ENCODE data around the gene PRODH2.
"Not testable (repeated sequence)": the region's sequence is repeated elsewhere in the genome, so short reads cannot be mapped to it uniquely, and the experiment has no call there.

PRODH2 gene

DNA sequence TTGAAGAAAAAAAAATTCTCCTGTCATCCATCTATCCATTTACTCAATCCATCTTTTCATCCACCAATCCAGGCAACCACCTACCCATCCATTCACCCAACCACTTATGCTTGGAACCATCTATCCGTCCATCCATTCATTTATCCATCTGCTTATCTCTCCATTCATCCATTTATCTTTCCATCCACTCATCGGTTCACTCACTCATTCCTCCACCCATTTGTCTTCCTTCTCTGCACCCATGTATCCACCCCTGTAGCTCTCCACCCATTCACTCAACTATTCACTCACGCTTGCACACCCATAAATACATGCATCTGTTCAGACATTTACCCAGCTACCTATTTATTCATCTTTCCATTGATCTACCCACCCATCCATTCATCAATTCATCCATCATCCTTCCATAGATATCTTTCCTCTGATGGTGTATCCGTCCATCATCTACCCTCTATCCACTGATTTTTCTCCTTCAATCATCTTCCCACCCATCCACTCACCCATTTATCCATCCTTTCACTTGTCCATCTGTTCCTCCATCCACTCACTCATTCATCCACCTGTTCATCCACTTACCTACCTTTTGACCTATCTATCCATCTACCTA lies 30.1 kb upstream of the PRODH2 start:
- no peak for DNase-seq

DNA sequence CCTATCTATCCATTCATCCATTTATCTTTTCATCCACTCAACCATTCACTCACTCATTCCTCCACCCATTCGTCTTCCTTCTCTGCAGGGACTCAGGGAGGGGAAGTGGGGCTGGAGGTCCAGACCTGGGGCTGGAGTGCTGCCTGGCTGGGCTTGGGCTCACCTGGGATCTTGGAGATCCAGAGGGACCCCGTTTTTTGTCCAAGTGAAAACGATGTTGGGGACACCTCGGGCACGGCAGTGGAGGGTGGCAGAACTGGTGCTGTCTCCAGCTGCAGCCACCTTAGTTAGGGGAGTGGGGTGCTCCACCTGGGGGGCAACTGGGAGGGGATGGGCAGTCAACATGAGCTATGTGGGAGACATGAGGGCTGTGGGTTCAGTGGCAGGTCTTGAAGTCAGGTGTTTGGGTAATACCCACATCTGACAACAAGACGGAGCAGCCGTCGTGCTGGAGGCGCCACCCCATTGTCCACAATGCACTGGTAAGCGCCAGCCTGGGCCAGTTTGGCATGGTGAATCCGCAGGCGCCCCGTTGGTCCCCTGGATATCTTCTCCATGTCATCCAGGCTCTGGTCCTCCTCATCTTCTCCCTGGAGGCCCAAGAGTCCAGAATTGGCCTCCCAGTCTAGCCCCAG lies 29.4 kb upstream of the PRODH2 start:
- DNase-seq = no peak

DNA sequence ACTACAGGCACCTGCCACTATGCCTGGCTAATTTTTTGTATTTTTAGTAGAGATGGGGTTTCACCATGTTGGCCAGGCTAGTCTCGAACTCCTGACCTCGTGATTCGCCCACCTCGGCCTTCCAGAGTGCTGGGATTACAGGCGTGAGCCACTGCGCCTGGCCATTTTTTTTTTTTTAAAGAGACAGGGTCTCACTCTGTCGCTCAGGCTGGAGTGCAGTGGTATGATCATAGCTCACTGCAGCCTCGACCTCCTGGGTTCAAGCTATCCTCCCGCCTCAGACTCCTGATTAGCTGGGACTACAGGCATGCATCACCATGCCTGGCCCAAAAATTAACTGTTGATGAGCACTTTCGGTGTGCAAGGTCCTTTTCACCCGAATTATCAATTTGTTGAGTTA lies 23.5 kb upstream of the PRODH2 start:
- DNase-seq = not testable (repeated sequence)

DNA sequence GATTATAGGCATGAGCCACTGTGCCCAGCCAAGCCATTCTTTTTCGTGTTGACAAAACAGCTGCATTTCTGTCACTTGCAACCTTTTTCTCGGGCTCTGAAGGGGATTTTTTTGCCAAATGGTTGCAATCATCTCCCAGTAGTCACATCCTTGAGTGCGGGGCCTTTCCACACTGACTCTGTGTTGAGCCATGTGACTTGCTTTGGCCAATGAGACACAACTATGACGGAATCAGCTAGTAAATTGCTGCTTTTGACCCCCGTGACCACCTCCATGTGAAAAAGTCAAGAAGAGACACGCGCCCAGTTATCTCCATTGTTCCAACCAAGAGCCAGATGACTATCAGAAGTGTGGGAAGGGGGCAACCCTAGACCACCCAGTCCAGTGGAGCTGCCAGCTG lies 21.3 kb upstream of the PRODH2 start:
- DNase-seq = no peak

DNA sequence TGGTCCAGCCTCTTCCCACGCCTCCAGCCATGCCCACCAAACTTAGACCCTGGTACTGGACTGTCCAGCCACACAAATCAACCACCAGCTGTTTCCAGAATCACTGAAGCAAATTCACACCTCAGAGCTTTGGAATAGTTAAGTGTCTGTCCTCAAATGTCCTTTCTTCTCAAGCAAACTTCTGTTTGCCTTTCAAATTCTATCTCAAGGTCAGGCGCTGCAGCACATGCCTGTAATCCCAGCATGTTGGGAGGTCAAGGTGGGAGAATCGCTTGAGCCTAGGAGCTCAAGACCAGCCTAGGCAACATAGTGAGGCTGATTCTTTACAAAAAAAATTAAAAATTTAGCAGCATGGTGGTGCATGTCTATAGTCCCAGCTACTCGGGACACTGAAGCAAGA lies 19.4 kb upstream of the PRODH2 start:
- no peak for DNase-seq

DNA sequence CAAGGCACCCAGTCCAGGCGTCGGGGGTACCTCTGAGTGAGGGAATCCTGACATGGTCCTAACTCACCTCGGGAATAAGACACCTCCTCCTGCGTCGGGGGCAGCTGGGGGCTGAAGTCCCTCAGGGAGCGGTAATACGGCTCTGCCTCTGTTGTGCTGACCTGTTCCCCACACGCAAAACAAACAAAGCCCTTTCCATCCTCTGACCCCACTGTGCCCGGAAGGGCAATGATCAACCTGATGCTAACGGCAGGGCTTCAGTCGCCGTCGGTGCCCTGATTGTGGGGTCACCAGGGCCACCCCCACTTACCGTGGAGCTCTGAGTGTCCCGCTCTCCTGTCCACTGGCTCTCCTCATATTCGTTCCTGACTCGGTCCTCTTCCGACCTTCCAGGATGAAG lies 18.3 kb upstream of the PRODH2 start:
- no peak for DNase-seq

DNA sequence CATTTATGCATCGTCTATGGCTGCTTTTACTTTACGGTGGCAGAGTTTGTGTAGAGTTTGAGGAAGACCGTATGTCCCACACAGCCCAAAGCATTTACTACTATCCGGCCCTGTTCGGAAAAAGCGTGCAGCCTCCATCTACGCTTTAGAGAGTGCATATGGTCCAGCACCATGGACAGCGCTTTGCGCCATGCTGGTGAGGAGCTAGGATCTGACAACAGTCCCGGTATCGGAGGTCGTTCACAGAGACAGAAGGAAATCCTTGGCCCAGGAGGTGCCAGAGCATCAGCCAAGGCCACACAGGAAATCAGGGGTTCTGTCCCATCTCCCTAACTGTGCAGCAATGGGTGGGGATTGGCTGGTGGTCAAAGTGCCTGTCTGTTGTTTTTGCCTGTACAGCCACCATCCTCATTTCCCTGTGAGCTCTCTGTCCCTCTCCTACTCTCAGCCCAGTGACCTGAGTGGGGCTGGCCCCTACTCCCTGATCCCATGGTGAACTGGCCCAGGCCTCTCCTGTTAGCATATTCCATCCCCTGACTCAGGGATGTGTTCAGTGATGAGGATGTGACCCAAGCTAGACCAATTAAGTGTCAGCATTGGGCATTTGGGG lies 16.2 kb upstream of the PRODH2 start:
- DNase-seq = no peak

DNA sequence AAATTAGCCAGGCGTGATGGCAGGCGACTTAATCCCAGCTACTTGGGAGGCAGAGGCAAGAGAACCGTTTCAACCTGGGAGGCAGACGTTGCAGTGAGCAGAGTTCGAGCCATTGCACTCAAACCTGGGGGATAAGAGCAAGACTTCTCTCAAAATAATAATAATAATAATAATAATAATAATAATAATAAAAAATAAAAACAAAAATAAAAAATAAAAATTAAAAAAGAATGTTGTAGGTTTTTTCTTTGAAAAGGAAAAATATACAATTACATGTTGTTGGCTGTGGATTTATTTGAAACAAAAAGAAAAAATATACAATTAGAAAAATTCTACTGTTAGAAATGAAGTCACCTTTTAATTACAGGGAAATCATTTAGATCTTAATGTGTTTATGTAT lies 11.5 kb upstream of the PRODH2 start:
- DNase-seq = no peak

DNA sequence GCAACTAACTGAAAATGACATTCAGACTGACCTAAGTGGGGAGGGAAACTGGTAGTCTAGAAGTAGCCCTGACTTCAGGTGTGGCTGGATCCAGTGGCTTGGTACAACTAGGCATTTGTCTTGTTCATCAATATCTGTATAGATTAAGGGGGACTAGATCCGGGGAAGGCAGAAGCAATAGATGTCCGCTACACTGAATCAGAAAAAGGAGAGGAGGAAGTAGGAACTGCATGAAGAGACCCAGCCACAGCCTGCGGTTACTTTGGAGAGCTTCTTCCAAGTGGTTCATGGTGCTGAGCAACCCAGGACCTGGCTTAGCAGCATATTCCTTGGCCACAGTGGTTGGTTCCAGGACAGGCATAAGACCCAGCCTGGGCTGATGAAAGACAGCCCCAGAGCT lies 9.9 kb upstream of the PRODH2 start:
- DNase-seq = no peak

DNA sequence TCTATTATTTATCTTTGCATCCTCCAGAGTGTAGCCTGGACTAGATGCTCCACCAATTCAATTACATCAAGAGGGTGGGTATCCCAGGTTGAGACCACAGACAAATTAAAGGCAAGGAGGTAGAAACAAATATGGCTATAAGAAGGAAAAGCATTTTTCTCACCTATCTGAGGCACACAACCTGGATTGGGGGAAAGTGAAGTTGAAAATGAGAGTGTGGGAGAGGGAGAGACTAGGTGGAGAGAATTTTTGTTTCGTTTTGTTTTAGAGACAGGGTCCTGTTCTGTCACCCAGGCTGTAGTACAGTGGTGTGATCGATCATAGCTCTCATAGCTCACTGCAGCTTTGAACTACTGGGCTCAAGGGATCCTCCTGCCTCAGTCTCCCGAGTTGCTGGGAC lies 5.8 kb upstream of the PRODH2 start:
- no peak for DNase-seq

DNA sequence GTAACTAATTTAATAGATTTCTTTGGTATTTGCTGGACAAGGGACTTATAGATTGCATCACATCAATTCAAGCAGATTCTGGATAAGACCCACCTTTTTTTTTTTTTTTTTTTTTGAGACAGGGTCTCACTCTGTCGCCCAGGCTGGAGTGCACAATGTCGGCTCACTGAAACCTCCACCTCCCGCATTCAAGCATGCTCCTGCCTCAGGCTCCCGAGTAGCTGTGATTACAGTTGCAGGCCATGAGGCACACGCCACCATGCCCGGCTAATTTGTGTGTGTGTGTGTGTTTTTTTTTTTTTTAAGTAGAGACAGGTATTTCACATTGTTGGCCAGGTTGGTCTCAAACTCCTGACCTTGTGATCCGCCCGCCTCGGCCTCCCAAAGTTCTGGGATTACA lies 4.2 kb upstream of the PRODH2 start:
- DNase-seq = no peak

DNA sequence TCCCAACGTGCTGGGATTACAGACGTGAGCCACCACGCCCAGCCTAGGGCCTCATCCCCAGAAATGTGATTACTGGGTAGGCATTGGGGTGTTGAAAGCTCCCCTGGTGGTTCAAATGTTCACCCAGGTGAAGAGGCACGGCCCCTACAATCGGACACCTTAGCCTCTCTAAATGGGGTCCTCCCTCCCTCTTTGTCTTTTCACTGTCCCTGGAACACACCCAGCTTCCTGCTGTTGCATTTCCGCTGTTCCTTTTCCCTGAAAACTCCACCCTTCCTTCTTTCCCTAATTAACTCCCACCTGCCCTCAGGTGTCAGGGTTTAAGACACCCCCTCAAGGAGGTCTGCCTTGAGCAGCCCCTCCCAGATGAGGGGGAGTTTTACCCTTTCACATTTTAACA lies 3.6 kb upstream of the PRODH2 start:
- no peak for DNase-seq

DNA sequence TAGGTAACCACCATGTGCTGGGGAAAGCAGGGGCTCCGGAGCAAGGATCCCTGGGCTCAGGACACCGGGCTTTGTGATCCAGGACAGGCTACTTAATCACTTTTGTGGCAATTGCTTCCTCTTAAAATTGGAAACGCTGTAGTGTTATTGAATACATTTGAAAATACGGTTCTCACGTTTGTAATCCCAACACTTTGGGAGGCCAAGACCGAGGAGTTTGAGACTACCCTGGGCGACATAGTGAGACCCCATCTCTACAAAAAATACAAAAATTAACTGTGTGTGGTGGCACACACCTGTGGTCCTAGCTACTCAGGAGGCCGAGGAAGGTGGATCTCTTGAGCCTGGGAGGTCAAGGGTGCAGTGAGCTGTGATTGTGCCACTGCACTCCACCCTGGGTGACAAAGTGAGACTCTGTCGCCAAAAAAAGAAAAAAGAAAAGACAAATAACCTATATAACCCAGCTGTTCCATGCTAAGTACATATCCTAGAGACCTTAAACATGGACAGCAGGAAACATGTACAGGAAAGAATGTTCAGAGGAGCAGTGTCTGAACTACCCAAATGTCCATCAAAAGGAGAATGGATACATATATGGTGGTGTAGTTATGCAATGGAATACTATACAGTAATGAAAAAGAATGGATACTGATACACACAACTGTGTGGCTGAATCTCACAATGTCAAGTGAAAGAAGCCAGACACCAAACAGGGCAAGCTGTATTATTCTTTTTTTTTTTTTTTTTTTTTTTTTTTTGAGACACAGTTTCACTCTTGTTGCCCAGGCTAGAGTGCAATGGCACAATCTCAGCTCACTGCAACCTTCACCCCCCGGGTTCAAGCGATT lies 622 bp upstream of the PRODH2 start:
- no peak for DNase-seq

DNA sequence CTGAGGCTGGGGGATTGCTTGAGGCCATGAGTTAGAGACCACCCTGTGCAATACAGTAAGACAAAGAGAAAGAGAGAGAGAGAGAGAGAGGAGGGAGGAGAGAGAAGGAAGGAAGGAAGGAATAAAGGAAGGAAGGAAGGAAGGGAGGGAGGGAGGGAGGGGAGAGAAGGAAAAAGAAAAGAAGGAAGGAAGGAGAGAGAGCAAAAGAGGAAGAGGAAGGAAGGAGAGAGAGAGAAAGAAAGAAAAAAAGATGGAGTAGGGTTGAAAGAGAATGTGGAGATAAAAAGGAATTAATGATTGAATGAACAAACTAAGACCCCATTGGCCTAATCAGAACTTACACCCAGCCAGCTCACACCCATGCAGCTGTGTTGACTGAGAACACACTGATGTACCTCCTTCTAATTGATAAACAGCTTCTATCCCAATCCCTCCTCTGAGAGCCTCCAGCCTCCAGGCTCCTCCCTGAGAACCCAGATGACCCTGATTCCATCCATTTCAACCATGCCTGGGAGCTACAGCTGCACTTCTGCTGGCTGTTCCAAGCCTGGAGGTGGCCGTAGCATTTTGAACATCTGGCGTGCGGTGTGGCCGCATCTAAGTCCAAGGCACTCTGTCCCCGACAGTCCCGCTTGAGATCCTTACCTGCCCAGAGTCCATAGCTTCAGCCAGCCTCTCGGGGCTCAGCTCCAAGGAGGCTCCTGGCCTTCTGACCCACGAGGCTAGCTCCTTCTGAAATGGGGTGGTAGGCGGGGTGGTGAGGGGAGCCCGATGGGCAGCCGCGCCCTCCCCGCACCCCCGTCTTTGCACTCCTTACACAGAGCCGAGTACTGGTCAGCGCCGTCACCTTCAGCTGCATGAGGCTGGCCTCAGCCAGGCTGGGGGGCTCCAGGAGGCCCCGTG lies 1.1 kb downstream of the PRODH2 start:
- no peak for DNase-seq

DNA sequence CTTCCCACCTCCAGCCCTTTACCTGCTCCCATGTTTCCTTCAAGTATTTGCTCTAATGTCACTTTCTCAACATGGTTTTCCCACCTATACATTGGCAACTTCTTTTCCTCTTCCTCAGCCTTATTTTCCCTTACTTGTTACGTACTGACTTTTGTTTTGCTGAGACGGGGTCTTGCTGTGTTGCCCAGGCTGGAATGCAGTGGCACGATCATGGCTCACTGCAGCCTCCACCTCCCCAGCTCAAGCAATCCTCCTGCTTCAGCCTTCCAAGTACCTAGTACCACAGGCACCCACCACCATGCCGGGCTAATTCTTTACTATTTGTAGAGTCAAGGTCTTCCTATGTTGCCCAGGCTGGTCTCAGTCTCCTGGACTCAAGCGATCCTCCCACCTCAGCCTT lies 5.0 kb downstream of the PRODH2 start:
- no peak for DNase-seq

DNA sequence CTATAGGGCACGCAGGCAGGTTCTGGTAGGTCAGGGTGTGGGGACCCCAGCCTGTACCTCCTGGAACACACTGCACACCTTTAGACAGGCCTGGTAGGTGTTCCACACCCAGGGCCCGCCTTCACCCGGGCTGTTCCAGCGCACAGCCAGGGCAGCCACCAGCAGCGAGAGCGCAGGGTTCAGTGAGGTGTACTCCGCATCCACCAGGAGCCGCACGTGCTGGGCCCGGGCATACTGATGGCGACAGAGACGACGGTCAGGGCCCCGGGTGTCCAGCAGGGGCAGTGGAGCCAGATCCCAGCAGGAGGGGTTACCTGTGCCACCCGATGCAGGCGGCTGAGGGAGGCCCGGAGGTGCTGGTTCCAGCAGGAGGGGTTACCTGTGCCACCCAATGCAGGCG lies 6.0 kb downstream of the PRODH2 start:
- no peak for DNase-seq

DNA sequence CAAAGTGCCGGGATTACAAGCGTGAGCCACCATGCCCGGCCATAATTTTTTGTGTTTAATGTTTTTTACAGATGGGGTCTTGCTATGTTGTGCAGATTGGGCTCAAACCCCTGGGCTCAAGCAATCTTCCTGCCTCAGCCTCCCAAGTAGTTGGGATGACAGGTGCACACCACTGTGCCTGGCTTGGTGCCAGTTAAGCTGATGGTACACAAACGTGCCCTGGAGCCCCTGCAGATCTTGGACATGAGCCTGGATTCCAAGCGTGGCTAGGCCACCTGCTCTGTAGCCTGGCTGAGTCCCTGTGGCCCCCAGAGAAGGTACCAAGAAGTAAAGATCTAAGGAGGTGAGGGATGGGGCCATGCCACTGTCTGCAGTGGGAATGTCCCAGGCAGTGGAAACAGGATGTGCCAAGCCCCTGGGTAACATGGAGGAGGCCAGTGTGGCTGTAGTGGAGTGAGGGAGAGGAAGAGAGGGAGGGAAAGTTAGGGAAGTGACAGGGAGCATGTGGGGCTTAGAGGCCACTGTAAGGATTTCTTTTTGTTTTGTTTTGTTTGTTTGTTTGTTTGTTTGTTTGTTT lies 7.0 kb downstream of the PRODH2 start:
- no peak for DNase-seq

DNA sequence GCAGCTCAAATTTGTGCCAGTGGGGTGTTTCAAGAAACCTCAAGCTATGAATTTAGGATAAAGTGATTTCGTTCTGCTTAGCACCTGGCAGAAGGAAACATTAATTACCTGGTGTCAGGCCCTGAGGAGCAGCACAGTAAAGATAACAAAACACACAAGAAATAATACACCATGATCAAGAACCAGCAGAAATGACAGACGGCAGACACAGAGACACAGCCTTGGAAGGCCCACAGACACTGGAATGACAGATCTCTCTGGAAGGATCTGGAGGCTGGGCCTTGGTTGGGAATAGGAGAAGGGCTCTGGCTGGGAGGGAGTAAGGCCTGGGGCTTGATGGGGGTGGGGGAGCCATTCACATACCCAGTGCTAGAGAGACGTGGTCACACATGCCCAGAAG lies 10.8 kb downstream of the PRODH2 start:
- no peak for DNase-seq

DNA sequence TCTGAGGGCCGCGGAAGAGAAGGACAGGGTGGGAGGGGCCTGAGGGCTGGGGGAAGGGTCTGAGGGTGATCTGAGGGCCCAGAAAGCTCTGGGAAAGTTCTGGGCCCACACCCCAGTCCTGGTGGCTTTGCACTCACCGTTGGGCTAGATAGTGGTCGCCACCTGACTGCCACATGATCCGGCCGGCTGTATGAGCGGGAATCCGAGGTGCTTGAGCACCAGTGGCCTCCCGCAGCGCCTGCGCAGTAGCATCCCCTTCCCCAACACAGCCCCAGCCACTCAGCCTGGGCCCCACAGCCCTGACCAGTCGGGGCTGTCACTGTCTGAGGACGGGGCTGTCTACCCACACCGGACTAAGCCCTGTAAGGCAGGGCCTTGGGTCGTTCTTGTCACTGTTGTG lies 15.0 kb downstream of the PRODH2 start:
- DNase-seq = no peak

DNA sequence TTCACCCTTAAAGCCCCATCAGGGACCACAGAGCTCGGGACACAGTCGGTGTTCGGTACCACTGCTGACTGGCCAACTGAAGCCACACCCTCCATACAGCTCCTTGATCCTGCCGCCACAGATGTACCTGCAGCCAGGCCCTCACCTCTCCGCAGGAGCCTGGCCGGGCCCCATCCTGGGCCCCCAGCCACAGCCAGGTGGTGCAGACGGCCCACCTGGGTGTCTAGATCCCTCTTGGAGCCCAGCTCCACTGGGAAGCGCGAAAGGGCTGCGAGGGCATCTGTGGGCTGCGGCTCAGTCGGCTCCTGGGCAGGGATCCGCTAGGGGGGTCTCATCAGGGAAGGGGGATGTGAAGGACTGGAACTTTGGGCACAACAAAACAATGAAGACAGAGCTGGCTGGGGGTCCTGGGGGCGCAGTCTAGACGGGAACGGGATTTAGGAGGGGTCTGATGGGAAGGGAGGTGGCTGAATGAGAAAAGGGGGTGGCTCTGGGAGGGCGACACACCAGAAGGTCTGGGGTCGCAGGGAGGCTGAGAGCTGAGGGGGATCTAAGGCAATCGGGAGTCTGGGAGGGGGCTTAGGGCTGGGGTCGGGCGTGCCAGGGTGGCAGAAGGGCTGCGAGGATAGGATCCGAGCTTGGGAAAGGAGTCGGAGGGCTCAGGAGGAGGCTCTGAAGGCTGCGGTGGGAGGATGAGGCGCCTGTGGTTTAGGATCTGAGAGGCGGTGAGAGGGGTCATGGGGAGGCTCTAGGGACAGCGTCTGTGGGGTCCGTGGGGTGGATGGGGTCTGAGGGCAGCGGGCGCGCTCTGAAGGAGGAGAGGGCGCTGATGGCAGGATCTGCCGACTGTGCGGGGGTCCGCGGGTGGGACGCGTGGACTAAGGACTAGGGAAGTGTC lies 15.8 kb downstream of the PRODH2 start:
- DNase-seq = no peak

DNA sequence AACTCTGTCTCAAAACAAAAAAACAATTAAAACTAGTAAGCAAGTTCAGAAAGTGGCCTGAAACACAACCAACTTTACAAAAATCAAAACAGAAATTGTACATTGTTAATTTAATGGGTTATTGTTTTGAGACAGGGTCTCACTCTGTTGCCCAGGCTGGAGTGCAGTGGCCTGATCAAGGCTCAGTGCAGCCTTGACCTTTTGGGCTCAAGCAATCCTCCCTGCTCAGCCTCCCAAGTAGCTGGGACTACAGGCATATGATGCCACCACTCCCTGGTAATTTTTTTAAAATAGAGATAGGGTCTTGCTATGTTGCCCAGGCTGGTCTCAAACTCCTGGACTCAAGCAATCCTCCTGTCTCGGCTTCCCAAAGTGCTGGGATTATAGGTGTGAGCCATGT lies 17.1 kb downstream of the PRODH2 start:
- not testable (repeated sequence) for DNase-seq
